ENCODE data around the gene ACTR3.
"Not testable (repeated sequence)": the region's sequence is repeated elsewhere in the genome, so short reads cannot be mapped to it uniquely, and the experiment has no call there.

The ACTR3 gene

DNA sequence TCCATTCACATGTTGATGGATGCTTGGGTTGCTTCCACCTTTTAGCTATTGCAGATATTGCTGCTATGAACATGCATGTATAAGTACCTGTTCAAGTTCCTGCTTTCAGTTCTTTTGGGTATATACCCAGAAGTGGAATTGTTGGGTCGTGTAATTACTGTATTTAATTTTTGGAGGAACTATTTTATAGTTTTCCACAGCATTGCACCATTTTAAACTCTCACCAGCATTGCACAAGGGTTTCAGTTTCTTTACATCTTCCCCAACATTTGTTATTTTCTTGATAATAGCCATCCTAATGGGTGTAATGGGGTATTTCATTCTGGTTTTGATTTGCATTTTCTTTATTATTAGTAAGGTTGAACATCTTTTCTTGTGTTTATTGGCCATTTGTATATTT is 16.0 kb downstream of the ACTR3 start:
- DNase-seq (ENCODE audit: low spot score), result no peak

DNA sequence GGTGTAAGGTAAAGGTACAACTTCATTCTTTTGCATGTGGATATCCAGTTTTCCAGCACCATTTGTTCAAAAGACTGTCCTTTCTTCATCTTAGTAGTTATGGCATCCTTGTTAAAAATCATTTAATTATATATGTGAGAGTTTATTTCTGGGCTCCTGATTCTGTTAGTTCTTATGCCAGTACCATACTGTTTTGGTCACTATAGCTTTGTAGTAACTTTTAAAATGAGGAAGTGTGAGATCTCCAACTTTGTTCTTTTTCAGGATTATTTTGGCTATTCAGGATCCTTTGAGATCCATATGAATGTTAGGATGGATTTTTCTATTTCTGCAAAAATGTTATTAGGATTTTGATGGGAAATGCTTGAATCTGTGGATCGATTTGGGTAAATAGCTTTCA is 16.8 kb downstream of the ACTR3 start:
- DNase-seq (ENCODE audit: low spot score), result no peak

DNA sequence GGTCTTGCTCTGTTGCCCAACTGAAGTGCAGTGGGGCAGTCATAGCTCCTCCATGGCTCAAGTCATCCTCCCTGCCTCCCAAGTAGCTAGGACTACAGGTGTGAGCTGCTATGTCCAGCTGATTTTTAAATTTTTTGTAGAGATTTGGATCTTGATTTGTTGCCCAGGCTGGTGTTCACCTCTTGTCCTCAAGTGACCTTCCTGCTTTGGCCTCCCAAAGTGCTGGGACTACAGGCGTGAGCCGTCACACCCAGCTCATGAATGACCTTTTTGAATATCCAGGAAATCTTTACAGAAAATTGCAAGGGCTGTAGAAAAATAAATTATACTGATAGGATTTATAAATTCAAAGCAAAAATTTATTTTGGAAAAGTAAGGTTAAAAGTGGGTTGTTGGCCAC is 17.4 kb downstream of the ACTR3 start:
- no peak for DNase-seq (ENCODE audit: low spot score)

DNA sequence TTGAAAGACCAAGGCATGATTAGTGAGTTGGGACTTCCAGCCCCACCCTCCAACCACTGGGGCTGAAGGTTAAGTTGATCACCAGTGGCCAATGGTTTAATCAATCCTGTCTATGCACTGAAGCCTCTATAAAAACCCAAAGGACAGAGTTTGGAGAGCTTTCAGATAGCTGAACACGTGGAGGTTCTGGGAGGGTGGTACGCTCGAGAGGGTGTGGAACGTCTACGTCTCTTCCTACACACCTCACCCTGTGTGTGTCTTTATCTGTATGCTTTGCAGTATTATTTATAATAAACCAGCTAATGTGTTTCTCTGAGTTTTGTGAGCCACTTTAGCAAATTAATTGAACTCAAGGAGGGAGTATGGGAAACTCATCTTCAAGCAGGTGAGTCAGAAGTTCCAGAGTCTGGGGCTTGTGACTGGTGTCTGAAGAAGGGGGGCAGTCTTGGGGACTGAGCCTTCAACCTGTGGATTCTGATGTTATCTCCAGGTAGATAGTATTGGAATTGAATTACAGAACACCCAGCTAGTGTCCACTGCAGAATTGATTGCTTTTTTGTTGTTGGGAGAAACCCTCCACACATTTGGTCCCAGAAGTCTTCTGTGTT is 20.3 kb downstream of the ACTR3 start:
- DNase-seq (ENCODE audit: low spot score), result no peak

DNA sequence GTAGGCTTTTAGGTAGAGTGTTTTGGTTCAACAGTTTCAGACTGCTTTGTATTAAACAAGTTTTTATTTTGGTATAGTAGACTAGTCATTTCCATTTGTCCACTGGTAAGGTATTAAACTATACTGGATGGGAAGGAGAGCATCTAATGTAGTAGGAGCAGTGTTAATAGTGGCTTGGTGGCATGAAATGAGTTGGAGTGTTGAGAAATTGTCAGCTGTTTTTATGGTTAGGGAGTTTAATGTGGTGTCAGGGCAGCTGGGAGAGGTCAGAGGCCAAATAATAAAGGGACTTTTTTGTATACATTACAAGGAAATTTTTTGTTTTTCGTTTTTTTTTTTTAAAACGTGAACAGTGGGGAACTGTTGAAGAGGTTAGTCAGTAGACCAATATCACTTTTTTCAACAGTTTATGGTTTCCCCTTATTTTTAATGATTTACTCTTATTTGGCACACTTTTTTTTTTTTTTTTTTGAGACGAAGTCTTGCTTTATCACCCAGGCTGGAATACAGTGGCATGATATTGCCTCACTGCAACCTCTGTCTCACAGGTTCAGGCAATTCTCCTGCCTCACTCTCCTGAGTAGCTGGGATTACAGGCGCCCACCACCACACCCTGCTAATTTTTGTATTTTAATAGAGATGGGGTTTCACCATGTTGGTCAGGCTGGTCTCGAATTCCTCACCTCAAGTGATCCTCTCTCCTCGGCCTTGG is 21.2 kb downstream of the ACTR3 start:
- DNase-seq (ENCODE audit: low spot score), result no peak

DNA sequence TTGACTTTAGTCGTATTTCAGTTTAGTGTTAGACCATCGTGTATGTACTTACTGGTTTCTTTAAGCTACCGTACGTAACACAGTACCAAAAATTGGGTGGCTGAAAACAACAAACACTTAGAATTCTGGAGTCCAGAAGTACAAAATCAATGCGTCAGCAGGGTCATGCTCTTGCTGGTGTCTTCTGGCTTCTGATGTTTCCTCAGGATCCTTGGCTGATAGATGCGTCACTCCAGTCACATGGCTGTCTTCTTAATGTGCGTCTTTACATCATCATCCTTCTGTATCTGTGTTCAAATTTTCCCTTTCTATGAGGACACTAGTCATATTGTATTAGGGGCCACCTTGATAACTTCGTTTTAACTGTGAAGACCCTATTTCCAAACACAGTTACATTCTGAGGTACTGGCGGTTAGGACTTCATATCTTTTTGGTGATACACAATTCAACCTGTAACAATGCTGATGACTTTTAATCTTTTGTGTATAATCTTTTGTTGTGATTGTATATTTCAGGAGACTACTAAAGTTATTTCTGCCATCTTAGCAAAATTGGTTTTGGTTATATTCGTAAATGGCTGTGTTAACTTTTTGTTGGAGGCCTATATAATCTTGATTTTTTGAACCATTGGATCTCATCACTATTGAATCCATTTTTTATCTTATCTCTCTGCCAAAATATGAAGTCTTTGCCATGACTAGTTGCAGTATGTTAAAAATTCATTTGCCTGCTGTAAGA is 25.4 kb downstream of the ACTR3 start:
- DNase-seq (ENCODE audit: low spot score), result no peak

DNA sequence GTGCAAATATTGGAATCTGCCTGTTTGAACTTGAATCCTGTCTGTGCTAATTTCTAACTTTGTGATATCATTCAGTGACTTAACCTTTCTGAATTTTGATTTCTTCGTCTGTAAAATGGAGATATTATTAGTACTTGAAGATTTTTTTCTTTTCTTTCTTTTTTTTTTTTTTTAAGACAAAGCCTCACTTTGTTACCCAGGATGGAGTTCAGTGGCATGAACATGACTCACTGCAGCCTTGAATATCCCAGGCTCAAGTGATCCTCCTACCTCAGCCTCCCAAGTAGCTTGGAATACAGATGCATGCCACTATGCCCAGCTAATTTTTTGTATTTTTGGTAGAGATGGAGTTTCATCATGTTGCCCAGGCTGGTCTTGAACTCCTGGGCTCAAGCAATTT is 28.3 kb downstream of the ACTR3 start:
- DNase-seq (ENCODE audit: low spot score), result no peak

DNA sequence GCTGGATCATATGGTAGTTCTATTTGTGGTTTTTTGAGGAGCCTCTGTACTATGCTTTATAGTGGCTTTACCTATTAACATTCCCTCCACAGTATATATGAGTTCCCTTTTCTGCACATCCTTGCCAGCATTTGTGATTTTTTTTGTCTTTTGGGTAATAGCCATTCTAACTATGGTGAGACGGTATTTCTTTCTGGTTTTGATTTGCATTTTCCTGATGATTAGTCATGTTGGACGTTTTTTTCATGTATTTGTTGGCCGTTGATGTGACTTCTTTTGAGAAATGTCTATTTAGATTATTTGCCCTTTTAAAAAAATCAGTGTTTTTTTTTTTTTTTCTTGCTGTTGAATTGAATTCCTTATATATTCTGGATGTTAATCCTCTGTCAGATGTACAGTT is 31.1 kb downstream of the ACTR3 start:
- no peak for DNase-seq (ENCODE audit: low spot score)

DNA sequence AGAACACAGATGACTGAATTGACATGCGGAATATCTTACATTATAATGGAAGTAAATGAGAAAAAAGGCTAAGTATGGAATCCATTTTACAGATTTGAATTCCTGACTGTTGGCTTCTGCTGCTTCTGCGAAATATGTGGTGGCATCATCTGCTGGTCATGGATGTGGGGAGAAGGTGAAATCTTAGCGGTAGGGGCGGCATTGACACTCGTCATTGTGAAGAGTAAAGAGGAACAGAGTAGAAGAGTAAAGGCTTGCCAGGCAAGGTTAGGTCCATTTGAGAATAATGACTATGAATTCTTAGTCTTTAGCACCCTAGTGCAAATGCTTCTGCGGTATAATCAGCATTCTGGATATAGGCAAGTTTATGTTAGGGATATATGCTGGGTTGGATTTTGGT is 32.4 kb downstream of the ACTR3 start:
- DNase-seq (ENCODE audit: low spot score), result no peak

DNA sequence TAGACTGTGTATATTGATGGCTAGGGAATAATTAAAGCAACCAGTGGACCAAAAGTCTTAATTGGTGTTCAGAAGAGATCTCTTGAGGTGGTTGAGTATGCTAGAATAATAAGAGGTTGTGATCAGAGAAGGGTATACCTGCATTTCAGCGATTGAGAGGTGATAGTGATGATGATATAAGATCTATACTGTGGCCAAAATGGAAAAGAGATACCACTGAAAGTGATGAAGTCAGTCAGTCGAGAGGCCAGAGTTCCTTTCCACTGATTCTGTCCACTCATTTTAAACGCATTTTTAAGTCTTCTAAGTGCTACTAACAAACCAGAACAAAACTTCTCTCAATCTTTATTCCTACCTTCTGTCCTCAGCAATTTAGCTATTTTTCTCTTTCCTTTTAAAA is 32.9 kb downstream of the ACTR3 start:
- DNase-seq (ENCODE audit: low spot score), result no peak

DNA sequence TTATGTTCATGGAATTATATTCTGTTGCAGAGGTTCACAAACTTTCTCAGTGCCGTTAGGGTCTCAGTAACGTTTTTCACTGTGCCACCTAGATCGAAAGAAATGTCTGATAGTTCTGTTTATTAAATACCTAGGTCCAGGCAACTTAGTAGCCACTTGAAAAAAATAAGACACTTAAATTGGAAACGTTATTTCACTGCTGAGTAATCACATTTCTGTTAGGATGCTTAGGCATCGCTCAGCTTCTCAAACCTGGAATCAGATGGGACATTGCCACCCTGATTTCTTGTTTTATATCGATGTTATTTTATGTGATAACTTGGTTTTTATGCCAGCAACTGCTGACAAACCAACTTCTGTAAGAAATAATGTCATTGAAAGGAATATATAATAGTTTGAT is 36.0 kb downstream of the ACTR3 start:
- DNase-seq (ENCODE audit: low spot score), result no peak

DNA sequence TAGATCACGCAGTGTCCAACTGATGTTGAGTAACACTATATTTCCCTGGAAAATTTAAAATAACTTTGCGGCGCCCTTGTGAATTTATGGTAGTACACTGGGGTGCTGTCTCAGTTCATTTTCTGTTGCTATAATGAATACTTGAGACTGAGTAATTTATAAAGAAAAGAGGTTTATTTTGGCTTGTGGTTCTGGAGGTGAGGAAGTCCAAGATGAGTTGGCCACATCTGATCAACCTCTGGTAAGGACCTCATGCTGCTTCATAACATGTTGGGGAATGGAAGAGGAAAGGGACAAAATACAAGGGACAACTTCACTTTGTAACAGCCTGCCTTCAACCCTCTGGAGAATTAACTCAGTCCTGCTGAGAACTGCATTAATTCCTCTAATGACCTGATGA is 36.4 kb downstream of the ACTR3 start:
- DNase-seq (ENCODE audit: low spot score), result no peak

DNA sequence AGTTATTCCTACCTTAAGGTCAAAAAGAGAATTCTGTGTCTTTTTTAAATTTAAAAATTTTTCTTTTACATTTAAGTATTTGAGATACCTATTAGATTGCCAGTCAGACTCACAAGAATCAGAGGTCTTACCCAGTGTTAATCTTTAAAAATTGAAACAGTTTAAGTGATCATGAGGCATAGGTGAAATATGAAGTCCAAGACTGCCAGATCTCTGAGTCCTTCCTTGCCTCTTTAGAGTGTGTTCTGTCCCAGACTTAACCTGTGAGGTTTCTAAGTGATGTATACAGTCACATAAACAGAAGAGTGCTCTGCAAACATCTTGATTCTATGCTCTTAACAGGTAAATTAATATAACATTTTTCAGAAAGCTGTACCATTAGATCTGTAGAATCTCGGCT is 40.6 kb downstream of the ACTR3 start:
- DNase-seq (ENCODE audit: low spot score), result no peak

DNA sequence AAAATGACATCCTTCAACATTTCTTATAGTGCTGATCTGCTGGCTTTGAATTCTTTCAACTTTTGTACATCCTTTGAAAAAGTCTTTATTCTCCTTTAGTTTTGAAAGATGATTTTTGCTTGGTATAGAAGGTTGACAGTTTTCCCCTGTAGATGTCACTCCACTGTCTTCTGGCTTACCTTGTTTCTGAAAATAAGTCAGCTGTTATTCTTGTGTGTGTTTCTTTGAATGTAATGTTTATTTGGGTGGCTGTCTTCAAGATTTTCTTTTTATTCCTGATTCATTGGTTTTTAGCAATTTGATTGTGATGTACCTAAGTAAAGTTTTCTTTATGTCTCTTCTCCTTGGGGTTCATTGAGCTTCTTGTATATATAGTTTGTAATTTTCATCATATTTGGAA is 47.6 kb downstream of the ACTR3 start:
- DNase-seq (ENCODE audit: low spot score), result no peak

DNA sequence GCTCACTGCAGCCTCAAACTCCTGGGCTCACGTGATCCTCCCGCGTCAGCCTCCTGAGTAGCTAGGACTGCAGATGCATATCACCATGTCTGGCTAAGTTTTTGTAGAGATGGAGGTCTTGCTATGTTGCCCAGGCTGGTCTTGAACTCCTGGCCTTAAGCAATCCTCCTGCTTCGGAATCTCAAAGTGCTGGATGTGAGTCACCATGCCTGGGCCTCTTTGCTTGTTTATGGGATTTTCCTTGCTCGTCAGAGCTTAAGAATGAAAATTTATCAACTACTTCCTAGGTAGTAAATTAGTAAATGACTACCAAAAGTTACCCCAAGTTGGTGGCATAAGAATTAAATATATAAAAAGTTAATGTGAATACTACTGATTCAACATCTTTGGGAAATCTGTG is 51.0 kb downstream of the ACTR3 start:
- DNase-seq (ENCODE audit: low spot score), result no peak

DNA sequence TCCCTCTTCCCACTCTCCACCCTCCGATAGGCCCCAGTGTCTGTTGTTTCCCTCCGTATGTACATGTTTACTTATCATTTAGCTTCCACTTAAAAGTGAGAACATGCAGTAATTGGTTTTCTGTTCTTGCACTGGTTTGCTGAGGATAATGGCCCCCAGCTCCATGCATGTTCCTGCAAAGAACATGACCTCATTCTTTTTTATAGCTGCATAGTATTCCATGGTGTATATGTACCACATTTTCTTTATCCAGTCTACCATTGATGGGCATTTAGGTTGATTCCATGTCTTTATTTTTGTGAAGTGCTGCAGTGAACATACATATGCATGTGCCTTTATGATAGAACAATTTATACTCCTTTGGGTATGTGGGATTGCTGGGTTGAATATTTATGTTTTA is 55.9 kb downstream of the ACTR3 start:
- DNase-seq (ENCODE audit: low spot score), result not testable (repeated sequence)

DNA sequence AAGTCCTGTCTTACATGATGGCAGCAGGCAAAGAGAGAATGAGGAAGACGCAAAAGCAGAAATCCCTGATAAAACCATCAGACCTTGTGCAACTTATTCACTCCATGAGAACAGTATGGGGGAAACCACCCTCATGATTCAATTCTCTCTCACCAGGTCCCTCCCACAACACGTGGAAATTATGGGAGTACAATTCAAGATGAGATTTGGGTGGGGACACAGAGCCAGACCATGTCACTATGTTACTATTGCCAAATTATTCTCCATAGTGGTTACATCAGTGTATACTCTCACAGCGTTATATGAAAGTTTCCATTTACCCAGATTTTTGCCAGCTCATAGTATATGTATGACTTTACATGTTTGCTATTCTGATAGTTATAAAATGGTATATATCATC is 61.0 kb downstream of the ACTR3 start:
- DNase-seq (ENCODE audit: low spot score), result not testable (repeated sequence)

DNA sequence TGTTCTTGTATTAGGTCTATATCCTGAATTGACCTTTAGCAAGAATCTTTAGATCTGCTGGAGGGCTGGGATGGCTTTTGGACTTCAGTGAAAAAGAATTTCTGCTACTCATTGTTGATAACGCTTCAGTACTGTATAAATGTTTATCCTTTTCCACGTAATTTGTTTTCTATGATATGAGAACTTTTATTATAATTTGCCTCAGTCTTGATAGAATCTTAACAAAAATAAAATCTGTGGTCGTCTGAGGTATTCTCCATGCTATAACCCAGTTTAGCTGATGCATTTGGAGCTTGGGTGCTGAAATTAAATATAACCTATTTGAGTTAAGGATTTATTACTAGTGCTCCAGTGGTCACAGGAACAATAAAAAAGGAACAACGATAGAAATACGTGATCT is 71.1 kb downstream of the ACTR3 start:
- no peak for DNase-seq (ENCODE audit: low spot score)

DNA sequence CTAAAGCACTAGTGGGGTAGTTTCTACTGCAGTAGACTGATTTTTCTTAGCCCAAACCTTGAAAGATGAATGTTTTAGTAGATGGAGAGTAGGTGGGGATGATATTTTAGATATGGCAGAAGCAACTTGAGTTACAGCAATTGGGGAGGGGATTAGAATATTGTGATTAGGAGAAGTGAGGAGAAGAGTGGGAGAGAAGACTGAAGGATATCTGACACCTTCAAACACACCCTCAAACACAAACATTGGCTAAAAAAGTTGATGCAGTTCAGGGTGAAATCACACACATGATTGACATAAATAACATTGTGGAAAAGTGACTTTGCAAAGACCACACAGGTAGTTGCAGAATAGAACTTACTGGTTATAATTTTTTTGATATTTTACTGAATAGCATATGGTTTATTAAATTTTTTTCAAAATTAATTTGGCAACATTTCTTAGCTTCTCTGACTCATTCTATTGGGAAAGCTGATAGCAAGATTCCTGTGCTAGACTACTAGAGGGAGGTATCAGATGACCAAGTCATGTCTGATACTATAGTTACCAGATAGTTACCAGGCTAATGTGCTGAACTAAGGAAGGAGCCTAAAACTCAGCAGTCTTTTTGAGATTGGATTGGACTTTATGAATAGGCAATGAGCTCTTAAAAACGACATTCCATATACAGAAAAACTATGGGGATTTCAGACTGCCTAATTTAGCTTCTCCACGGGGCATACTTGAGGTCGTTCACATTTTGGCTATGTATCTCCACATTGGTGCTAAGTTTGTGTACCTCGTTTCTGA is 73.0 kb downstream of the ACTR3 start:
- no peak for DNase-seq (ENCODE audit: low spot score)

DNA sequence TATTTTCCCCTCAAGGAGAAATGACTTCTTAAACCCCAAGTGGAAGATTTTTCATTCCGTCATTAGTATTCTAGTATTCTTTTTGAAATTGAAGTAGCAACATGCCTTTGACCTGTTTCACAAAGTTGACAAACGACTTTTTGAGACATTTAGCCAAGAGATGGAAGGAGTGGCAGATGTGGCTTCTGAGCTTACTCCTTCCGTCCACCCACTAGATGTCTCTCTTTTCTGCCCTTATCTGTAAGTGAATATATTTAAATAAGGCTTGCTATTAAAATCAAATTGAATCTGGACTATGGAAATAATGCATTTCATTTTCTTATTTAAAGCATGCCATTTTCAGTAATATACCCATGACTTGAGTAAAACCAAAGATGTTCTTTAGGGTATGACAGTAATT is 74.1 kb downstream of the ACTR3 start:
- DNase-seq (ENCODE audit: low spot score), result no peak

DNA sequence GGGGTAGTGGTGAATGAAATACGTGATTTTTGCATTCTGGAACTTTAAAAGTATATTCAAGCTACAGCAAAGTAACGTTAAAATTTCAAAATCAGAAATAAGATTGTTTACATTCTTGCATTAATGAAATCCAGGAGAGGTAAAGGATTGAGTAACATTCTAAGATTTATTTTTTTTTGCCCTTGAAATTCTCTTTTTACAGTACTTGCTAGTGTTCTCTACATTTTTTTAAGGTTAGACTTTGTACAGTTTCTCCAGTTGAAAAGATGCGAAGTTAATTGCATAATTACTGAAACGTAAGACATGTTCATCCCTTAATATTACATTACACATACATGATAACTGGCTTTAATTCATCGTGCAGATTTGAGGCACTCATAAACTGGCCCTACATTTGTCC is 74.5 kb downstream of the ACTR3 start:
- no peak for DNase-seq (ENCODE audit: low spot score)

DNA sequence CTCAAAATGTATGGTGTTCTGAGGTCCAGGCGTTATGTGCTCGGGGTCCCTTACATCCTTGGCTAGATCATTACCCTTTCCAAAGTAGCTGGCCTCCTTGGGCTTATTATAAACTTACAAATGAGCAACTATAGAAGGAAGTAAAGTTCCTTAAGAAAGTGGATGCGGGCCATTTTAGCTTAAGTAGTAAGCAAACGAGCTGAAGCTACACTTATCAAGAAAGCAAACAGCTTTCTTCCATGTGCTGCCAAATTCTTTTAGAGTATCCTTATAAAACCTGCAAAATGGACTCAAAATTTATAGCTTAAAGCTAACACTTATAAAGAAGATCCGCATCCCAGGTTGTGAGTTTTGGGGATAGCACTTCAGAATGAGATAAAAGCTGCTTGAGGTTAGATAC is 75.3 kb downstream of the ACTR3 start:
- DNase-seq (ENCODE audit: low spot score), result no peak

DNA sequence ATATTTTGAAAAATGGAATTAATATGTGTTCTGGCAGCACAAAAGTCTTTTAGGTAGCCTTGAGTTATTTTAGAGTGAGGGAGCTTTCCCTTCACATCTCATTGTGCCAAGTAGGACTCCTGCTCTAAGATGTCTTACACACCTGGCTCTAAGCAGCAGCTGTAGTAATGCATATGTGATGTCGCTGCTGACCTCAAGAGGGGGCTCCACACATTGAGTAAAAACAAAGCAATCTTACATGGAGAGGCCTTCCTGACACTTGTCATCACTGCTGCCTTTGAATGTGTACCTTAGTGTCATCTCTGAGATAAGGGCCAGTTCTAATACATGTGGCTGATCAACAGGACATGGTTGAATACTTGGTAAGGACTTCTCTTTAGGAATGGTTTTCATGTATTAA is 75.8 kb downstream of the ACTR3 start:
- peak; percentile 30 for DNase-seq (ENCODE audit: low spot score)
